GM18517 (cell line): Measurements from ENCODE around the gene SIPA1L3.

ENCODE experiments used
- ATAC-seq: cut with Tn5 transposase; IDR thresholded peaks from one replicate; pipeline ENCODE4 v1.9.1; 2021; ENCODE audit warnings: mild to moderate bottlenecking, moderate library complexity; ENCODE audit not compliant: unreplicated experiment

SIPA1L3 gene

GRCh38 chr19:38139122-38139521, 232.1 kb downstream of the SIPA1L3 start:
- no peak for ATAC-seq

- no peak for ATAC-seq
Measured at GRCh38 chr19:38141108-38141507, 234.1 kb downstream of the SIPA1L3 start.

- ATAC-seq: no peak
Measured at GRCh38 chr19:38142176-38143035, 235.4 kb downstream of the SIPA1L3 start.

- ATAC-seq: no peak
Measured at GRCh38 chr19:38143847-38144246, 236.8 kb downstream of the SIPA1L3 start.

- no peak for ATAC-seq
Measured at GRCh38 chr19:38144667-38145066, 237.7 kb downstream of the SIPA1L3 start.

GRCh38 chr19:38145623-38146022, 238.6 kb downstream of the SIPA1L3 start:
- no peak for ATAC-seq

- no peak for ATAC-seq
Measured at GRCh38 chr19:38148337-38148736, 241.3 kb downstream of the SIPA1L3 start.

GRCh38 chr19:38149661-38150061, 242.7 kb downstream of the SIPA1L3 start:
- no peak for ATAC-seq

DNA sequence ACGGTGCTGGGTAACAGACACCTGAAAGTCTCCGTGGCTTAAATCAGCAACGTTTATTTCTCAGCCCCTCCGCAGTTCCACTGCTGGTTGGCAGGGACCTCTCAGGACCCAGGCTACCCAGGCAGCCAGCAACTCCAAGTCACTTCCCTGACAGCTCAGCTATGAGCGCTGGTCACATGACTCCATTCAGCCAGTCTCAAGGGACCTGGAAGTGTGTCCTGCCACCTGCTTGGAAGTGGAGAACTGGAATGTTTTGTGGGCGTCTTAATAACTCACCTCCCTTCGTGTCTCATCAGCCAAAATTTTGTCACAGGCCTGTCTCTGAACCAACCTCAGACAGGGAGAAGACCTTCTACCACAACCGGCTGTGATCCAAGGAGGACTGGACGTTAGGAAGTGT, 244.2 kb downstream of the SIPA1L3 start:
- no peak for ATAC-seq

DNA sequence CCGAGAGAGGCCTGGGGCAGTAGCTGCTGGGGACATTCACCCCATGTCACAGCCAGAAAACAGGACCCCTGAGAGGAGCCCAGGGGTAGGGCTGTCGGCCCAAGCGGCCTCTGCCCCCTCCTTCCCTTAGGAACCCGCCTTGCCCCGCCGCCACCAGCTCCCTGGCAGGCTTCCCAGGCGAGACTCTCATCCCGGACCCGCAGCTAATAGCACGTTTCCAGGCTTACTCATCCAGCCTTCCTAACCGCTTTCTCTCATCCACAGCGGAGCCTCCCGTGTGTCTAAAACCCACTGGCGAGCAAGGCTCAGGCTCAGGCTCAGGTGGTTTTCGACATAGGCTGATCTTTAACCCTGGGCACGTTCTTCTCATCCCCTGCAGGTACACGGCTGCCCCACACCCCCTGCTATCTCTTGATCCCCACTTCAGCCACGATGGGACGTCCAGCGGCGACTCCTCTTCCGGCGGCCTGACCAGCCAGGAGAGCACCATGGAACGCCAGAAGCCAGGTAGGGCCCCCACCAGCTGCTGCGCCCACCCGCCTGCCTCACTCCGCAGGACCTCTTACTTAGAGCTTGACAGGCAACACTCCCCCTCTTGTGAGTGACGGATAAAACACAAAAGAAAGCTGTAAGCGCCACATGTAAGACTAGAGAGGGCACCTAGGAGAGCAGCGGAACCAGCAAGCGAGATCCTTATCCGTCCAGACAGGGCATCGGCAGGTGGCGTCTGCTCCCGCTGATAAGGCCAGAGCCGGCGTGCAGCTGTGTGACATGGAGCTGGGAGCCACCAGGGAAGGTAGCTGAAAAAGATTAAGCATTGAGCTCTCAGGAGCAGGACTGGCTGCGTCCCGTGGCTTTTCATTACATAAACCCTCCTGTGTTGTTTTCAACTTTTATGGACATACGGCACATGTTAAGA, 245.7 kb downstream of the SIPA1L3 start:
- no peak for ATAC-seq

DNA sequence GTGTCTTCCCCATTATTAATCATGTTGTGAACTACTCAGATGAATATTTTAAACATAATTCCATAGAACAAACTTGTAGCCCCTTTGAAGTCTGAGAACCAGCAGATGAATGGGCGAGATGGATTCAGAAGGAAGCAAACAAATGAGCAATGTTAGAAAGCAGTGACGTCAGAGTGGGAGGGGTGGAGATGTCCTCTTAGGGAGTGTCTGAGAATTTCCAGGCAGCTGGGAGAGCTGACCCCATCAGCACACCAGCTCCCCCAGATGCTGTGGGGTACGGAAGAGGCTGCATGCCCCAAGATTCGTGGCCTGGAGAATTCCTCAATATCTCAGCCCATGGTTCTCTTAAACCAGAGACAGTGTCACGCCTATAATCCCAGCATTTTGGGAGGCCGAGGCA, 248.4 kb downstream of the SIPA1L3 start:
- ATAC-seq: no peak

GRCh38 chr19:38158730-38159129, 251.7 kb downstream of the SIPA1L3 start:
- ATAC-seq: no peak

- ATAC-seq: no peak
Measured at GRCh38 chr19:38162094-38162493, 255.1 kb downstream of the SIPA1L3 start.

- ATAC-seq: no peak
Measured at GRCh38 chr19:38162632-38163031, 255.6 kb downstream of the SIPA1L3 start.

DNA sequence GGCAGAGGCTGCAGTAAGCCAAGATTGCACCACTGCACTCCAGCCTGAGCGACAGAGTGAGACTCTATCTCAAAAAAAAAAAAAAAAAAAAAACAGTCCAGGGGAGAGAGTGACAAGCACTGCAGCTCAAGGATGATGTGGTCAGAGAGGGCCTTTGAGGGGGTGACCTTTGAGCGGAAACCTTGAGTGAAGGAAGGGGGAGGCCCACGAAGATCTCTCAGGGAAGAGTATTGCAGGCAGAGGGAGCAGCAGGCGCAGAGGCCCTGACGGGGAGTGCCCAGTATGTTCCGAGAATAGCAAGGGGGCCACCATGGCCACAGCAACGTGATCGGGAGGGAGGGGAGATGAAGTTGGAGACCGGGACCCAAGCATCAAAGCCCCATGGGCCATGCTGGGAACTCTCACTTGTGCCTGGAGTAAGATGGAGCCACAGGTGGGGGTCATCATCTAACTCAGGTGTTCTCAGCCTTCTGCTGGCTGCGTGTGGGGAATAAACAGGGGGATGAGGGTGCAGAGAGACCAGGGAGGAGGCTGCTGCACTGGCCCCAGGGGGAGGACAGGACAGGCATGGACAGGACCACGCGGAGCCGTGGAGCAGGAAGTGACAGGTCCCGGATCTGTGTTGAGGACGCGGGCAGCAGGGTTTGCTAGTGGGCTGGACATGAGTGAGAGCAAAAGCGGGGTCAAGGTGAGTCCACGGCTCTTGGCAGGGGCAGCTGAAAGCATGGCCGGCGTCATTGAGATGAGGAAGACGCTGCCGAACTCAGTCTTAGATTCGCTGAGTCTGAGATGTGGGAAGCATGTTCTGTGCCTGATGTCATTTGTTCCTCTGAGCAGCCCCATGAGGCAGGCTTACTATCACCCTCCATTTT, 256.6 kb downstream of the SIPA1L3 start:
- ATAC-seq: no peak

DNA sequence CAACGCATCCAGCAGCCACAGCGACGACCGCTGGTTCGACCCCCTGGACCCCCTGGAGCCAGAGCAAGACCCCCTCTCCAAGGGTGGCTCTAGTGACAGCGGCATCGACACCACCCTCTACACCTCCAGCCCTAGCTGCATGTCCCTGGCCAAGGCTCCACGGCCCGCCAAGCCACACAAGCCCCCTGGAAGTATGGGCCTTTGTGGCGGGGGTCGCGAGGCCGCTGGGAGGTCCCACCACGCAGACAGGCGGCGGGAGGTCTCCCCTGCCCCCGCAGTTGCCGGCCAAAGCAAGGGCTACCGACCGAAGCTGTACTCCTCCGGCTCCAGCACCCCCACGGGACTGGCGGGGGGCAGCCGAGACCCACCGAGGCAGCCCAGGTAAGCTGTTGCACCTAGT, 257.5 kb downstream of the SIPA1L3 start:
- ATAC-seq: no peak

- no peak for ATAC-seq
Measured at GRCh38 chr19:38165335-38165734, 258.3 kb downstream of the SIPA1L3 start.

DNA sequence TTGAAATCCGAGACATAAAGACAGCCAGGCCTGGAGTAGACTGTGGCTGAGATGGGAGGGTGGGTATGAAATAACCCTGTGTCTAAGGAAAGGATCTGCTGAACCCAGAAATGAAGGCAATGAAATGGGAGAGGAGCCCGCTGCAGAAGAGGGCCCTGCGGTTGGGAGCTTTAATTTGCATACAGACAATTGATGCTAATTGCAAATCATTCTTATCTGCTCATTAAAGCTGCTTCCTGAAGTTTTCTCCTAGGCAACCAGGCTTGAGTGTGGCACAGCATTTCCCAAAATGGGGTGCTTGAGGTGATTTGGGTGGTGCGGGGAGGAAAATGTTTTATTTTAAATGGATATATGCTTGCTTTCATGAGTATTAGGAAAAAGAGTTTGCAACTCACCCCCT, 261.6 kb downstream of the SIPA1L3 start:
- no peak for ATAC-seq

GRCh38 chr19:38170334-38170733, 263.3 kb downstream of the SIPA1L3 start:
- ATAC-seq: no peak

- no peak for ATAC-seq
Measured at GRCh38 chr19:38172001-38172400, 265.0 kb downstream of the SIPA1L3 start.
